IPS DF 6.9 (cell line): ENCODE measurements around the gene C2CD4C.
"Not testable (repeated sequence)": the region's sequence is repeated elsewhere in the genome, so short reads cannot be mapped to it uniquely, and the experiment has no call there.

ENCODE experiments used
- DNase-seq: peaks from one replicate; pipeline ENCODE4 v3.0.0-alpha.2; 2013; ENCODE audit warnings: low read depth, low spot score
- H3K27ac ChIP-seq: one replicate; pipeline ENCODE4 v1.5.1; 2013; ENCODE audit warnings: low read length, control low read depth
- H3K27me3 ChIP-seq: 2 replicates; pipeline ENCODE4 v1.6.1; 2013; ENCODE audit warnings: mild to moderate bottlenecking, low read length; ENCODE audit not compliant: control insufficient read depth, insufficient read depth
- H3K36me3 ChIP-seq: 2 replicates; pipeline ENCODE4 v1.6.1; 2013; ENCODE audit warnings: low read length; ENCODE audit not compliant: control insufficient read depth, insufficient read depth
- H3K4me1 ChIP-seq: 2 replicates; pipeline ENCODE4 v1.6.1; 2013; ENCODE audit warnings: low read length; ENCODE audit not compliant: control insufficient read depth, insufficient read depth
- H3K4me3 ChIP-seq: 2 replicates; pipeline ENCODE4 v1.5.1; 2013; ENCODE audit warnings: mild to moderate bottlenecking, low read length
- H3K9me3 ChIP-seq: 2 replicates; pipeline ENCODE4 v1.6.1; 2013; ENCODE audit warnings: low read length, inconsistent platforms; ENCODE audit not compliant: control insufficient read depth, insufficient read depth
- WGBS: extraction: QIAGEN DNeasy Blood & Tissue Kit; methylation state at CpG from one replicate; pipeline ENCODE4 v1.1.7; 2013; ENCODE audit warnings: mixed read lengths, missing lambda C conversion rate; ENCODE audit not compliant: insufficient read length, insufficient coverage; 5-methylcytosine and 5-hydroxymethylcytosine counted together

C2CD4C gene, protein sequence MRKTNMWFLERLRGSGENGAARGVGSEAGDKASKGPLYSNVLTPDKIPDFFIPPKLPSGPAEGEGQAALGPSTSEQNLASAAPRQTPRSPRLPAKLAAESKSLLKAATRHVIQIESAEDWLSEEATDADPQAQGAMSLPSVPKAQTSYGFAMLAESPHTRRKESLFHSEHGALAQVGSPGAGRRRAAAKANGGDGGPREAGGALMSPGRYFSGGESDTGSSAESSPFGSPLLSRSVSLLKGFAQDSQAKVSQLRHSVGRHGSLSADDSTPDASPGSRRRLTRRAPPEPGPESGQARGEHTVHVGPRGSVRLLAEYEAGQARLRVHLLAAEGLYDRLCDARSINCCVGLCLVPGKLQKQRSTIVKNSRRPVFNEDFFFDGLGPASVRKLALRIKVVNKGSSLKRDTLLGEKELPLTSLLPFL

GRCh38 chr19:408902-409515 is at the start of gene C2CD4C:
C2CD4C (minus strand) TSS chr19:409147; CDS start chr19:408361, 786 bp downstream.
- H3K4me3 ChIP-seq = peak within 1 kb of the TSS; percentile 73; the same call in 1 of the 2 replicates

DNA sequence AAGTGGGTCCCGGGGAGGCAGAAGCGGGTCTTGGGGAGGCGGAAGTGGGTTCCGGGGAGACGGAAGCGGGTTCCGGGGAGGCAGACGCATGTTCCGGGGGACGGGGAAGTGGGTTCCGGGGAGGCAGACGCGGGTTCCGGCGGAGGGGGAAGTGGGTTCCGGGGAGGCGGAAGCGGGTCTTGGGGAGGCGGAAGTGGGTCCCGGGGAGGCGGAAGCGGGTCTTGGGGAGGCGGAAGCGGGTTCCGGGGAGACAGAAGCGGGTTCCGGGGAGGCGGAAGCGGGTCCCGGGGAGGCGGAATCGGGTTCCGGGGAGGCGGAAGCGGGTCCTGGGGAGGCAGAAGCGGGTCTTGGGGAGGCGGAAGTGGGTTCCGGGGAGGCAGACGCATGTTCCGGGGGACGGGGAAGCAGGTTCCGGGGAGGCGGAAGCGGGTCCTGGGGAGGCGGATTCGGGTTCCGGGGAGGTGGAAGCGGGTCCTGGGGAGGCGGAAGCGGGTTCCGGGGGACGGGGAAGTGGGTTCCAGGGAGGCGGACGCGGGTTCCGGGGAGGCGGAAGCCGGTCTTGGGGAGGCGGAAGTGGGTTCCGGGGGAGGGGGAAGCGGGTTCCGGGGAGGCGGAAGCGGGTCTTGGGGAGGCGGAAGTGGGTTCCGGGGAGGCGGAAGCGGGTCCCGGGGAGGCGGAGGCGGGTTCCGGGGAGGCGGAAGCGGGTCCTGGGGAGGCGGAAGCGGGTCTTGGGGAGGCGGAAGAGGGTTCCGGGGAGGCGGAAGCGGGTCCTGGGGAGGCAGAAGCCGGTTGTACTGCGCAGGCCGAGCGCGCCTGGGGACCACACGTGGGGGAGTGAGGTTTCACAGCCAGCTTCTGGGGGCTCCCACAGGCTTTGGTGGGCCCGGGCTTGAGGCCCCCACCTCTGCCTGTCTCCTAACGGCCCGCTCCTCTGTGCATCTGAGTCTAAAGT is 49.4 kb upstream of the C2CD4C start:
- Histone ChIP-seq H3K27me3 (peaks cover 7% of the 10 kb centered on the region), H3K9me3 (no peaks in the 10 kb centered on the region), H3K4me1 (no peaks in the 10 kb centered on the region), H3K36me3 (no peaks in the 10 kb centered on the region; the same call in 1 of the 2 replicates), H3K27ac (no peak overlapping the region), H3K4me3 (no peak overlapping the region)
- WGBS = no CpG with 5 or more reads among the region's 89 CpGs
- no peak for DNase-seq

More at GRCh38 chr19:408902-409515, at the start of gene C2CD4C:
- Histone ChIP-seq H3K27ac (no peak within 1 kb of the TSS), H3K36me3 (no peaks in the 10 kb centered on the region), H3K9me3 (no peaks in the 10 kb centered on the region), H3K27me3 (no peaks in the 10 kb centered on the region; the same call in 1 of the 2 replicates), H3K4me1 (0 out of 2 replicates have a peak, but pooled peaks cover 3% of the 10 kb centered on the region)
- no CpG with 5 or more reads among the region's 80 CpGs for WGBS
- DNase-seq = no peak

DNA sequence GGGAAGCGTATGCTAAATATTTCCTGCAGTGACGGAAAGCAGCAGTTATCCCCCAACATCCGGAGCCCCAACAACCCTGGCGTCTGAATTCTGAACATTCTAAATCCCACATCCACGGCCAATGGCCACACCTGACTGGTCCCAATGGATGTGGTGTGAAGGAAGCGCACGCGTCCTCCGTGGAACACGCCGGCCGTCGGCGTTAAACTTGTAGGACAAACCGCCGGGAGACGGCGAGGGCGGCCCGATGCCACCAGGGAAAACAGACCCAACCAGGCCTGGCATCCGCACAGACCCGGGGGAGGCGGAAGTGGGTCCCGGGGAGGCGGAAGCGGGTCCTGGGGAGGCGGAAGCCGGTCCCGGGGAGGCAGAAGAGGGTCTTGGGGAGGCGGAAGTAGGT is 48.7 kb upstream of the C2CD4C start:
- no CpG with 5 or more reads among the region's 30 CpGs for WGBS
- no peaks in the 10 kb centered on the region for H3K9me3 ChIP-seq
- H3K36me3 ChIP-seq = no peaks in the 10 kb centered on the region; the same call in 1 of the 2 replicates
- no peak overlapping the region for H3K27ac ChIP-seq
- no peak overlapping the region for H3K4me3 ChIP-seq
- DNase-seq = no peak
- no peaks in the 10 kb centered on the region for H3K4me1 ChIP-seq
- H3K27me3 ChIP-seq = peaks cover 7% of the 10 kb centered on the region

DNA sequence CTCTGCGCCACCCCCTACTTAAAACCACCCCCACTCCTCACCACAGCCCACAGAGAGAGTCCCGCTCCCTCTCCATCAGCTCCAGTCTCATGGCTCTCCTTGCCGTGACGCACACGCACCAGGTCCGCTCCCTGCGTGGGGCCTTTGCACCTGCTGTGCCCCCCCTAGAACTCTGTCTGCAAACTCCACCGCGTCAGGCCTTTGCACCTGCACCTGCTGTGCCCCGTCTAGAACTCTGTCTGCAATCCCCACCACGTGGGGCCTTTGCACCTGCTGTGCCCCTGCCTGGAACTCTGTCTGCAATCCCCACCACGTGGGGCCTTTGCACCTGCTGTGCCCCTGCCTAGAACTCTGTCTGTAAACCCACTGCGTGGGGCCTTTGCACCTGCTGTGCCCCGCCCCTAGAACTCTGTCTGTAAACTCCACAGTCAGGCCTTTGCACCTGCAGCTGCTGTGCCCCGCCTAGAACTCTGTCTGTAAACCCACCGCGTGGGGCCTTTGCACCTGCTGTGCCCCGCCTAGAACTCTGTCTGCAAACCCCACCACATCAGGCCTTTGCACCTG is 47.7 kb upstream of the C2CD4C start:
- no peak overlapping the region for H3K27ac ChIP-seq
- no CpG with 5 or more reads among the region's 18 CpGs for WGBS
- H3K4me3 ChIP-seq = no peak overlapping the region
- H3K4me1 ChIP-seq = no peaks in the 10 kb centered on the region
- no peak for DNase-seq
- H3K27me3 ChIP-seq = peaks cover 2% of the 10 kb centered on the region
- no peaks in the 10 kb centered on the region for H3K9me3 ChIP-seq
- no peaks in the 10 kb centered on the region; the same call in 1 of the 2 replicates for H3K36me3 ChIP-seq

- Histone ChIP-seq H3K27ac (no peak overlapping the region), H3K36me3 (no peaks in the 10 kb centered on the region; the same call in 1 of the 2 replicates), H3K9me3 (no peaks in the 10 kb centered on the region), H3K27me3 (no peaks in the 10 kb centered on the region; the same call in 1 of the 2 replicates), H3K4me1 (no peaks in the 10 kb centered on the region), H3K4me3 (no peak overlapping the region)
- DNase-seq = no peak
- WGBS = no CpG with 5 or more reads among the region's 31 CpGs
Observed at GRCh38 chr19:455851-456546, 47.1 kb upstream of the C2CD4C start.

GRCh38 chr19:455031-455705 is 46.2 kb upstream of the C2CD4C start:
- Histone ChIP-seq H3K27me3 (no peaks in the 10 kb centered on the region; the same call in 1 of the 2 replicates), H3K36me3 (no peaks in the 10 kb centered on the region; the same call in 1 of the 2 replicates), H3K27ac (no peak overlapping the region), H3K9me3 (no peaks in the 10 kb centered on the region), H3K4me3 (no peak overlapping the region), H3K4me1 (no peaks in the 10 kb centered on the region)
- DNase-seq = no peak
- WGBS = no CpG with 5 or more reads among the region's 39 CpGs

- H3K36me3 ChIP-seq = no peaks in the 10 kb centered on the region; the same call in 1 of the 2 replicates
- H3K27me3 ChIP-seq = no peaks in the 10 kb centered on the region
- no CpG with 5 or more reads among the region's 22 CpGs for WGBS
- H3K4me3 ChIP-seq = no peak overlapping the region
- H3K9me3 ChIP-seq = no peaks in the 10 kb centered on the region
- DNase-seq = no peak
- H3K4me1 ChIP-seq = no peaks in the 10 kb centered on the region
- no peak overlapping the region for H3K27ac ChIP-seq
Observed at GRCh38 chr19:453606-454005, 44.7 kb upstream of the C2CD4C start.

- Histone ChIP-seq H3K36me3 (no peaks in the 10 kb centered on the region; the same call in 1 of the 2 replicates), H3K27me3 (no peaks in the 10 kb centered on the region), H3K4me3 (no peak overlapping the region), H3K9me3 (no peaks in the 10 kb centered on the region), H3K27ac (no peak overlapping the region), H3K4me1 (no peaks in the 10 kb centered on the region)
- no CpG with 5 or more reads among the region's 16 CpGs for whole genome bisulfite sequencing
- DNase-seq = no peak
Observed at GRCh38 chr19:452829-453228, 43.9 kb upstream of the C2CD4C start.

DNA sequence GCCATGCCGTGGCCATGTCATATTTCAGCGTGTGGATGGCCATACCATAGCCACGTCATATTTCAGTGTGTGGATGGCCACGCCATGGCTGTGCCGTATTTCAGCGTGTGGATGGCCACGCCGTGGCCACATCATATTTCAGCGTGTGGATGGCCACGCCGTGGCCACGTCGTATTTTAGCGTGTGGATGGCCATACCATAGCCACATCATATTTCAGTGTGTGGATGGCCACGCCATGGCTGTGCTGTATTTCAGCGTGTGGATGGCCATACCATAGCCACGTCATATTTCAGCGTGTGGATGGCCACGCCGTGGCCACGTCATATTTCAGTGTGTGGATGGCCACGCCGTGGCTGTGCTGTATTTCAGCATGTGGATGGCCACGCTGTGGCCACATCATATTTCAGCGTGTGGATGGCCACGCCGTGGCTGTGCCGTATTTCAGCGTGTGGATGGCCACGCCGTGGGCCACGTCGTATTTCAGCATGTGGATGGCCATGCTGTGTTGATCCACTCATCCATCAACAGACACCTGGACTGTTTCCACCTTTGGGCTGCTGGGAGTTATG is 42.0 kb upstream of the C2CD4C start:
- H3K36me3 ChIP-seq, H3K27me3 ChIP-seq, H3K9me3 ChIP-seq, H3K4me1 ChIP-seq, H3K4me3 ChIP-seq, H3K27ac ChIP-seq, DNase-seq: not testable (repeated sequence)
- WGBS = no CpG with 5 or more reads among the region's 33 CpGs
